ENCODE results near the gene LRP1B. TPM values are rescaled to one million over a fixed set of nuclear protein-coding genes. Genes with fewer than 3 reads are reported as not detected.

Gene LRP1B
- total RNA-seq, 2 donors from 2014 or later = 0.79 to 1.8 TPM

GRCh38 chr2:140873915-140874531, 1256.8 kb downstream of the LRP1B start:
- no peaks in the 10 kb centered on the region for H3K27me3 Mint-ChIP-seq (ENCODE audit: insufficient read depth)
- no peaks in the 10 kb centered on the region for H3K27me3 ChIP-seq (ENCODE audit: control insufficient read depth, insufficient read depth, low read length, poor library complexity, severe bottlenecking)
- H3K36me3 ChIP-seq (ENCODE audit: control insufficient read depth, insufficient read depth, low read length) = no peaks in the 10 kb centered on the region
- no peaks in the 10 kb centered on the region for H3K4me1 Mint-ChIP-seq
- H3K9me3 Mint-ChIP-seq = peaks cover 60% of the 10 kb centered on the region
- peaks cover 90% of the 10 kb centered on the region for H3K9me3 ChIP-seq (ENCODE audit: control insufficient read depth, low read length)
- H3K4me1 ChIP-seq (ENCODE audit: control insufficient read depth, insufficient read depth, low read length) = no peaks in the 10 kb centered on the region
- H3K4me3 Mint-ChIP-seq = no peak overlapping the region
- H3K4me3 ChIP-seq (ENCODE audit: low read length) = peak overlapping the region; percentile 42
- H3K36me3 Mint-ChIP-seq (ENCODE audit: low read depth) = peaks cover 7% of the 10 kb centered on the region
- no peak for TF ChIP-seq CTCF (conservative IDR thresholded peaks at IDR 0.05)
- H3K9ac ChIP-seq (ENCODE audit: extremely low read depth, low read length, poor library complexity, severe bottlenecking) = no peak overlapping the region
- no peak overlapping the region for H3K27ac ChIP-seq (ENCODE audit: low read depth, low read length)
- no peak for DNase-seq
- no peak overlapping the region for H3K27ac Mint-ChIP-seq

DNA sequence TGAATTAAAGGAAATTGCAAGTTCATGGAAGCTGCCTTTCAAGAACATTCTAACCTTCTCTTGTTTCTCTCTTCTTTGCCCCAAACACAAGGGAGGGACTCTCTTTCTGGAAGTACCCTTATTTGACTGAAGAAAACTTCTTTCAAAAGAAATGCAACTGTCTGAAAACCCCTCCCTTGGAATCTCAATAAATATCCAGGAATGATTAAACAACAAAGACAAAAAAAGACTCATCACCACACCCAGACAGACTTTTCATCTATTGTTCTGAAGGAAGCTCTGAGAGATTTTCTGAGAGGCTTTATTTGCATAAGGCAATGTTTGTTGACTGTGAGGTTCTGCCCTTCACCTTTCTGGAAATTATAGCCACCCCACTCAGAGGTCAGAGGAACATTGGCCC, 1260.9 kb downstream of the LRP1B start:
- Mint-ChIP-seq H3K4me3 (no peak overlapping the region), H3K27me3 (ENCODE audit: insufficient read depth) (no peaks in the 10 kb centered on the region), H3K9me3 (peaks cover 26% of the 10 kb centered on the region), H3K27ac (no peak overlapping the region), H3K4me1 (no peaks in the 10 kb centered on the region), H3K36me3 (ENCODE audit: low read depth) (peaks cover 3% of the 10 kb centered on the region)
- DNase-seq = no peak
- Histone ChIP-seq H3K36me3 (ENCODE audit: control insufficient read depth, insufficient read depth, low read length) (no peaks in the 10 kb centered on the region), H3K4me1 (ENCODE audit: control insufficient read depth, insufficient read depth, low read length) (no peaks in the 10 kb centered on the region), H3K9me3 (ENCODE audit: control insufficient read depth, low read length) (peaks cover 58% of the 10 kb centered on the region), H3K27ac (ENCODE audit: low read depth, low read length) (no peak overlapping the region), H3K4me3 (ENCODE audit: low read length) (no peak overlapping the region), H3K27me3 (ENCODE audit: control insufficient read depth, insufficient read depth, low read length, poor library complexity, severe bottlenecking) (no peaks in the 10 kb centered on the region), H3K9ac (ENCODE audit: extremely low read depth, low read length, poor library complexity, severe bottlenecking) (no peak overlapping the region)
- no peak for TF ChIP-seq CTCF (conservative IDR thresholded peaks at IDR 0.05)

DNA sequence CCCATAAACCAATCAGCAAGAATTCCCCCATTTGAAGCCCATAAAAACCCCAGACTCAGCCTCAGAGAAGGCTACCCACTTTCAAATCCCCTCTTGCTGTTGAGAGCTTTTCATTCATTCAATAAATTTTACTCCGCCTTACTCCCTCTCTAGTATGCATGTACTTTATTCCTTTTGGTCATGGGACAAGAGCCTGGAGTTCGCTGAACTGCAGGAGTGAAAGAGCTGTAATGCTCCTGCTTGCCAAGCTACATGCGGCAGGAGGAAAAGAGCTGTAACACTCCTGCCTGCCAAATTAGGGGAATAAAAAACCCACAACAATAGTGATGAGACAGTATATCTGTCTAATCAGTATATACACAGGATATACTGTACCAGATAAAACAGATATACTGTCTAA, 1261.7 kb downstream of the LRP1B start:
- no peak overlapping the region for H3K27ac ChIP-seq (ENCODE audit: low read depth, low read length)
- no peak overlapping the region for H3K4me3 Mint-ChIP-seq
- H3K4me1 ChIP-seq (ENCODE audit: control insufficient read depth, insufficient read depth, low read length) = no peaks in the 10 kb centered on the region
- TF ChIP-seq CTCF (conservative IDR thresholded peaks at IDR 0.05) = no peak
- H3K4me1 Mint-ChIP-seq = no peaks in the 10 kb centered on the region
- 80 to 95% methylated on average over 1 to 3 of the region's 3 CpGs for WGBS, 2 experiments (ENCODE audit: insufficient coverage in 1 of 2, insufficient read length in 1 of 2)
- H3K9me3 ChIP-seq (ENCODE audit: control insufficient read depth, low read length) = peaks cover 50% of the 10 kb centered on the region
- no peaks in the 10 kb centered on the region for H3K27me3 Mint-ChIP-seq (ENCODE audit: insufficient read depth)
- DNase-seq = no peak
- H3K27me3 ChIP-seq (ENCODE audit: control insufficient read depth, insufficient read depth, low read length, poor library complexity, severe bottlenecking) = no peaks in the 10 kb centered on the region
- peaks cover 19% of the 10 kb centered on the region for H3K9me3 Mint-ChIP-seq
- H3K36me3 ChIP-seq (ENCODE audit: control insufficient read depth, insufficient read depth, low read length) = no peaks in the 10 kb centered on the region
- no peak overlapping the region for H3K9ac ChIP-seq (ENCODE audit: extremely low read depth, low read length, poor library complexity, severe bottlenecking)
- no peak overlapping the region for H3K27ac Mint-ChIP-seq
- H3K4me3 ChIP-seq (ENCODE audit: low read length) = no peak overlapping the region
- H3K36me3 Mint-ChIP-seq (ENCODE audit: low read depth) = peaks cover 1% of the 10 kb centered on the region
